ENCODE measurements around the gene GLIS1. TPM values are rescaled to one million over a fixed set of nuclear protein-coding genes. Genes with fewer than 3 reads are reported as not detected.
A peak's percentile ranks its signal among the peaks of the same experiment; 100 is the strongest.

The GLIS1 gene
- total and polyA plus RNA-seq, 11 donors: 0.06 to 0.35 (median 0.13) TPM; not detected in 6

- no peak for DNase-seq
- no peaks in the 10 kb centered on the region for H3K36me3 ChIP-seq
- WGBS, 4 donors: 89 to 93% (median 91%) methylated on average over 6 of the region's 6 CpGs
- H3K27me3 ChIP-seq: peaks cover 0 to 6% (median 0%) of the 10 kb centered on the region in 9 donors
- no peak for TF ChIP-seq CTCF (IDR thresholded peaks at IDR 0.05)
- TF ChIP-seq POLR2A (IDR thresholded peaks at IDR 0.05): no peak
- no peak overlapping the region for H3K27ac ChIP-seq
- no peak for ATAC-seq
- intact Hi-C loops (cut with DNase I): no loop called here
- no peaks in the 10 kb centered on the region for H3K9me3 ChIP-seq
- peaks cover 0 to 2% (median 0%) of the 10 kb centered on the region in 12 donors for H3K4me1 ChIP-seq
- no peak overlapping the region for H3K4me3 ChIP-seq
Observed at GRCh38 chr1:53462193-53462592, 276.8 kb downstream of the GLIS1 start.

- 83 to 93% (median 87%) methylated on average over 16 to 25 of the region's 25 CpGs for WGBS, 4 donors
- ATAC-seq: peak in 1 of 4 donors; percentile 21
- no peak for TF ChIP-seq POLR2A (IDR thresholded peaks at IDR 0.05)
- TF ChIP-seq CTCF (IDR thresholded peaks at IDR 0.05): no peak
Observed at GRCh38 chr1:53461323-53462044, 277.5 kb downstream of the GLIS1 start.

GRCh38 chr1:53460666-53461322, 278.2 kb downstream of the GLIS1 start:
- WGBS, 4 donors: 70 to 86% (median 83%) methylated on average over 29 of the region's 29 CpGs
- DNase-seq (no peak), ATAC-seq (no peak)
- H3K36me3 ChIP-seq: no peaks in the 10 kb centered on the region
- peaks cover 0 to 10% (median 0%) of the 10 kb centered on the region in 9 donors for H3K27me3 ChIP-seq
- H3K9me3 ChIP-seq: no peaks in the 10 kb centered on the region
- no peaks in the 10 kb centered on the region for H3K4me1 ChIP-seq
- no peak overlapping the region for H3K27ac ChIP-seq
- TF ChIP-seq CTCF (IDR thresholded peaks at IDR 0.05) (no peak), POLR2A (IDR thresholded peaks at IDR 0.05) (no peak)
- intact Hi-C loops (cut with DNase I): no loop called here
- no peak overlapping the region for H3K4me3 ChIP-seq

More at GRCh38 chr1:53461323-53462044, 277.5 kb downstream of the GLIS1 start:
- Histone ChIP-seq H3K9me3 (no peaks in the 10 kb centered on the region), H3K27me3 (peaks cover 0 to 10% (median 0%) of the 10 kb centered on the region in 9 donors), H3K27ac (no peak overlapping the region), H3K4me3 (no peak overlapping the region), H3K4me1 (no peaks in the 10 kb centered on the region), H3K36me3 (no peaks in the 10 kb centered on the region)
- intact Hi-C loops (cut with DNase I): no loop called here
- DNase-seq: no peak

GRCh38 chr1:53460211-53460634, 278.7 kb downstream of the GLIS1 start:
- H3K9me3 ChIP-seq: no peaks in the 10 kb centered on the region
- WGBS, 4 donors: 93 to 96% (median 94%) methylated on average over 25 of the region's 25 CpGs

More at GRCh38 chr1:53460211-53460634, 278.7 kb downstream of the GLIS1 start:
- no peak overlapping the region for H3K4me3 ChIP-seq
- no peaks in the 10 kb centered on the region for H3K36me3 ChIP-seq
- ATAC-seq: no peak
- H3K27ac ChIP-seq: no peak overlapping the region
- intact Hi-C loops (cut with DNase I): no loop called here
- no peaks in the 10 kb centered on the region for H3K4me1 ChIP-seq
- DNase-seq: no peak
- no peak for TF ChIP-seq CTCF (IDR thresholded peaks at IDR 0.05)
- H3K27me3 ChIP-seq: peaks cover 0 to 10% (median 0%) of the 10 kb centered on the region in 9 donors

Data from heart left ventricle (tissue), 16 donors.